ENCODE results near the gene HTR4. TPM values are rescaled to one million over a fixed set of nuclear protein-coding genes. Genes with fewer than 3 reads are reported as not detected.

HTR4 gene
- total RNA-seq, 5 donors from 2014 or later (not counting 1 experiment from before 2014, with no cell fraction given): not detected

GRCh38 chr5:148696187-148697036 lies 42.1 kb upstream of the HTR4 start:
- no peak overlapping the region for H3K27ac ChIP-seq (ENCODE audit: low read length)
- POLR2A ChIA-PET: no interaction called here
- Mint-ChIP-seq H3K9me3 (peaks cover under 1 to 1% (median 1%) of the 10 kb centered on the region in 3 donors), H3K27me3 (peaks cover 14 to 17% of the 10 kb centered on the region in 2 donors), H3K4me1 (no peaks in the 10 kb centered on the region), H3K4me3 (no peak overlapping the region), H3K36me3 (no peaks in the 10 kb centered on the region), H3K27ac (no peak overlapping the region)
- no CpG with 5 or more reads among the region's 3 CpGs for WGBS (ENCODE audit: insufficient coverage)
- ATAC-seq (replicated peaks in 1 of 4): no peak
- no peak for DNase-seq
- H3K36me3 ChIP-seq (ENCODE audit: control insufficient read depth in 2 of 2, extremely low read depth in 1 of 2, insufficient read depth in 1 of 2, low read length in 1 of 2): no peaks in the 10 kb centered on the region
- no peak overlapping the region for H3K4me3 ChIP-seq (ENCODE audit: control insufficient read depth in 1 of 2, extremely low read depth in 1 of 2, low read length in 1 of 2)
- CTCF ChIA-PET: no interaction called here
- H3K27me3 ChIP-seq (replicated peaks in 1 of 2; ENCODE audit: control insufficient read depth in 2 of 2, extremely low read depth in 1 of 2, insufficient read depth in 2 of 2, low read length in 1 of 2): no peaks in the 10 kb centered on the region
- H3K9me3 ChIP-seq: no peaks in the 10 kb centered on the region
- H3K4me1 ChIP-seq (ENCODE audit: control insufficient read depth in 1 of 2, extremely low read depth in 1 of 2, insufficient read depth in 2 of 2, low read length in 2 of 2): no peaks in the 10 kb centered on the region

GRCh38 chr5:148690945-148691344 lies 36.6 kb upstream of the HTR4 start:
- Mint-ChIP-seq H3K36me3 (no peaks in the 10 kb centered on the region), H3K9me3 (peaks cover 6 to 20% (median 16%) of the 10 kb centered on the region in 3 donors), H3K27ac (no peak overlapping the region), H3K27me3 (peaks cover 2 to 18% of the 10 kb centered on the region in 2 donors), H3K4me3 (no peak overlapping the region), H3K4me1 (no peaks in the 10 kb centered on the region)
- ChIA-PET CTCF (no interaction called here), POLR2A (no interaction called here)
- Histone ChIP-seq H3K4me1 (ENCODE audit: control insufficient read depth in 1 of 2, extremely low read depth in 1 of 2, insufficient read depth in 2 of 2, low read length in 2 of 2) (no peaks in the 10 kb centered on the region), H3K27me3 (replicated peaks in 1 of 2; ENCODE audit: control insufficient read depth in 2 of 2, extremely low read depth in 1 of 2, insufficient read depth in 2 of 2, low read length in 1 of 2) (peaks cover 0 to 2% of the 10 kb centered on the region in 2 experiments), H3K27ac (ENCODE audit: low read length) (no peak overlapping the region), H3K9me3 (no peaks in the 10 kb centered on the region), H3K36me3 (ENCODE audit: control insufficient read depth in 2 of 2, extremely low read depth in 1 of 2, insufficient read depth in 1 of 2, low read length in 1 of 2) (no peaks in the 10 kb centered on the region), H3K4me3 (ENCODE audit: control insufficient read depth in 1 of 2, extremely low read depth in 1 of 2, low read length in 1 of 2) (no peak overlapping the region)
- no CpG with 5 or more reads among the region's 1 CpG for WGBS (ENCODE audit: insufficient coverage)
- ATAC-seq (replicated peaks in 1 of 4) (no peak), DNase-seq (no peak)

- no peak overlapping the region for H3K27ac Mint-ChIP-seq
- CTCF ChIA-PET: no interaction called here
These were observed 34.5 kb upstream of the HTR4 start for GRCh38 chr5:148688787-148689186.

GRCh38 chr5:148687871-148688270 lies 33.5 kb upstream of the HTR4 start:
- no peak overlapping the region for H3K4me3 ChIP-seq (ENCODE audit: control insufficient read depth in 1 of 2, extremely low read depth in 1 of 2, low read length in 1 of 2)
- ChIA-PET CTCF (no interaction called here), POLR2A (no interaction called here)
- Mint-ChIP-seq H3K27ac (no peak overlapping the region), H3K9me3 (peaks cover 6 to 20% (median 16%) of the 10 kb centered on the region in 3 donors), H3K27me3 (peaks cover 6 to 11% of the 10 kb centered on the region in 2 donors), H3K4me3 (no peak overlapping the region), H3K4me1 (no peaks in the 10 kb centered on the region), H3K36me3 (no peaks in the 10 kb centered on the region)
- H3K9me3 ChIP-seq: no peaks in the 10 kb centered on the region
- ATAC-seq (replicated peaks in 1 of 4) (no peak), DNase-seq (no peak)
- H3K36me3 ChIP-seq (ENCODE audit: control insufficient read depth in 2 of 2, extremely low read depth in 1 of 2, insufficient read depth in 1 of 2, low read length in 1 of 2): no peaks in the 10 kb centered on the region
- H3K27me3 ChIP-seq (replicated peaks in 1 of 2; ENCODE audit: control insufficient read depth in 2 of 2, extremely low read depth in 1 of 2, insufficient read depth in 2 of 2, low read length in 1 of 2): peaks cover 0 to 2% of the 10 kb centered on the region in 2 experiments
- no peaks in the 10 kb centered on the region for H3K4me1 ChIP-seq (ENCODE audit: control insufficient read depth in 1 of 2, extremely low read depth in 1 of 2, insufficient read depth in 2 of 2, low read length in 2 of 2)
- no peak overlapping the region for H3K27ac ChIP-seq (ENCODE audit: low read length)
- WGBS (ENCODE audit: insufficient coverage): no CpG with 5 or more reads among the region's 2 CpGs

More at GRCh38 chr5:148688787-148689186, 34.5 kb upstream of the HTR4 start:
- ATAC-seq (replicated peaks in 1 of 4) (no peak), DNase-seq (no peak)
- Histone ChIP-seq H3K4me3 (ENCODE audit: control insufficient read depth in 1 of 2, extremely low read depth in 1 of 2, low read length in 1 of 2) (no peak overlapping the region), H3K36me3 (ENCODE audit: control insufficient read depth in 2 of 2, extremely low read depth in 1 of 2, insufficient read depth in 1 of 2, low read length in 1 of 2) (no peaks in the 10 kb centered on the region), H3K27ac (ENCODE audit: low read length) (no peak overlapping the region), H3K9me3 (no peaks in the 10 kb centered on the region), H3K27me3 (replicated peaks in 1 of 2; ENCODE audit: control insufficient read depth in 2 of 2, extremely low read depth in 1 of 2, insufficient read depth in 2 of 2, low read length in 1 of 2) (peaks cover 0 to 2% of the 10 kb centered on the region in 2 experiments), H3K4me1 (ENCODE audit: control insufficient read depth in 1 of 2, extremely low read depth in 1 of 2, insufficient read depth in 2 of 2, low read length in 2 of 2) (no peaks in the 10 kb centered on the region)
- Mint-ChIP-seq H3K36me3 (no peaks in the 10 kb centered on the region), H3K9me3 (peaks cover 6 to 20% (median 16%) of the 10 kb centered on the region in 3 donors), H3K4me1 (no peaks in the 10 kb centered on the region), H3K27me3 (peaks cover 4 to 12% of the 10 kb centered on the region in 2 donors), H3K4me3 (no peak overlapping the region)
- POLR2A ChIA-PET: no interaction called here

DNA sequence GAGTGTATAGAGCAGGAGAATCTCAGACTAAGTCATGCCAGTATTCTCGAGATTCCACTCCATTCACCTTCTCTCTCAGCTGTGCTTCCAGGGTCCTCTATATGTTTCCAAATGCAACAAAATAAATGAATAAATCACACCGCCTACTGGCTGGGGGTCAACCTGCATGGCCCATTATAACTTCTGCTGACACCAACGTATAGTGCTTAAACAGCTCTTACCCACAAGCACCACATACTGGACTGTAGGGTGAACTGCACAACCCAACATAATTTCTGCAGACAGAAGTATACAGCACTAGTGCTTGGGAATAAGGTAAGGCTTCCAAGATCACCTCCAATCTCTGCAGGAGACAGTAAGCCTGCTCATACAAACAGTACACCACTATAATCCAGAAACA lies 33.1 kb upstream of the HTR4 start:
- peak in 1 of 35 experiments; percentile 1 for DNase-seq
- Histone ChIP-seq H3K9me3 (no peaks in the 10 kb centered on the region), H3K27me3 (replicated peaks in 1 of 2; ENCODE audit: control insufficient read depth in 2 of 2, extremely low read depth in 1 of 2, insufficient read depth in 2 of 2, low read length in 1 of 2) (peaks cover 0 to 2% of the 10 kb centered on the region in 2 experiments), H3K4me1 (ENCODE audit: control insufficient read depth in 1 of 2, extremely low read depth in 1 of 2, insufficient read depth in 2 of 2, low read length in 2 of 2) (no peaks in the 10 kb centered on the region), H3K36me3 (ENCODE audit: control insufficient read depth in 2 of 2, extremely low read depth in 1 of 2, insufficient read depth in 1 of 2, low read length in 1 of 2) (no peaks in the 10 kb centered on the region), H3K4me3 (ENCODE audit: control insufficient read depth in 1 of 2, extremely low read depth in 1 of 2, low read length in 1 of 2) (no peak overlapping the region), H3K27ac (ENCODE audit: low read length) (no peak overlapping the region)
- peaks cover 6 to 20% (median 16%) of the 10 kb centered on the region in 3 donors for H3K9me3 Mint-ChIP-seq
- no peaks in the 10 kb centered on the region for H3K4me1 Mint-ChIP-seq
- peaks cover 8 to 11% of the 10 kb centered on the region in 2 donors for H3K27me3 Mint-ChIP-seq
- WGBS (ENCODE audit: insufficient coverage): 45% methylated on average over 2 of the region's 3 CpGs
- H3K27ac Mint-ChIP-seq: no peak overlapping the region
- ChIA-PET POLR2A (no interaction called here), CTCF (no interaction called here)
- no peaks in the 10 kb centered on the region for H3K36me3 Mint-ChIP-seq
- no peak for ATAC-seq (replicated peaks in 1 of 4)
- no peak overlapping the region for H3K4me3 Mint-ChIP-seq

GRCh38 chr5:148686660-148687059 lies 32.3 kb upstream of the HTR4 start:
- Mint-ChIP-seq H3K4me3 (no peak overlapping the region), H3K36me3 (no peaks in the 10 kb centered on the region), H3K4me1 (no peaks in the 10 kb centered on the region), H3K27me3 (peaks cover 8 to 11% of the 10 kb centered on the region in 2 donors), H3K27ac (no peak overlapping the region), H3K9me3 (peaks cover 6 to 20% (median 16%) of the 10 kb centered on the region in 3 donors)
- no peak overlapping the region for H3K4me3 ChIP-seq (ENCODE audit: control insufficient read depth in 1 of 2, extremely low read depth in 1 of 2, low read length in 1 of 2)
- H3K36me3 ChIP-seq (ENCODE audit: control insufficient read depth in 2 of 2, extremely low read depth in 1 of 2, insufficient read depth in 1 of 2, low read length in 1 of 2): no peaks in the 10 kb centered on the region
- H3K9me3 ChIP-seq: no peaks in the 10 kb centered on the region
- DNase-seq: no peak
- H3K4me1 ChIP-seq (ENCODE audit: control insufficient read depth in 1 of 2, extremely low read depth in 1 of 2, insufficient read depth in 2 of 2, low read length in 2 of 2): no peaks in the 10 kb centered on the region
- H3K27ac ChIP-seq (ENCODE audit: low read length): no peak overlapping the region
- ATAC-seq (replicated peaks in 1 of 4): no peak
- POLR2A ChIA-PET: no interaction called here
- H3K27me3 ChIP-seq (replicated peaks in 1 of 2; ENCODE audit: control insufficient read depth in 2 of 2, extremely low read depth in 1 of 2, insufficient read depth in 2 of 2, low read length in 1 of 2): peaks cover 0 to 2% of the 10 kb centered on the region in 2 experiments
- CTCF ChIA-PET: no interaction called here

All from T-cell (primary cell).